GM06990 (cell line): ENCODE results near the gene HSD17B2.

ENCODE experiments used
- DNase-seq: peaks from one replicate; pipeline ENCODE4 v3.0.0-alpha.2; 2011; ENCODE audit not compliant: insufficient read length; ENCODE audit errors: extremely low read depth
- H3K27me3 ChIP-seq: replicated peaks from 2 replicates; pipeline ENCODE4 v1.6.0; 2011; ENCODE audit warnings: low read length; ENCODE audit not compliant: control insufficient read depth, insufficient read depth
- H3K36me3 ChIP-seq: 2 replicates; pipeline ENCODE4 v1.5.1; 2011; ENCODE audit warnings: low read length; ENCODE audit not compliant: control insufficient read depth, insufficient read depth
- H3K4me3 ChIP-seq: replicated peaks from 2 replicates; pipeline ENCODE4 v1.5.1; 2011; ENCODE audit warnings: low read depth, mild to moderate bottlenecking, control low read depth, low read length
- TF ChIP-seq, protein P1 (sequence below): IDR thresholded peaks from 2 replicates; pipeline ENCODE4 v1.5.1; 2011; ENCODE audit warnings: low read length, control low read depth, mild to moderate bottlenecking, inconsistent platforms; ENCODE audit not compliant: insufficient read depth, poor library complexity, severe bottlenecking

The HSD17B2 gene

DNA sequence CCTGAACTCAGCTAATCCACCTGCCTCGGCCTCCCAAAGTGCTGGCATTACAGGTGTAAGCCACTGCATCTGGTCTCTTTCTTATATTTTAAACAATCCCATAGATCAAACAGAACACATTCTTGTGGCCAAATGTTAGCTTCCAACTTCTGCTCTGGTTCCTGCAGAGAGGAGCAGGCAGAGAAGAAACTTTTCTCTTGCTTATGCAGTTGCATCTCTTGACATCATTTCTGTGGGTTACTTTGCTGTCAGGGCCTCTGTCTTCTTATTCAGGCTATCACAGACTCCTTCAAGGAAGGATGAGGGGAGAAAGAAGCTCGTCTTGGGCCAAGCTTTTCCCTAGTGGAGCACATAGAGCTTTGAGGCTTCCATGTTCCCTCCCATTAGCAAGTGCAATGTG, 7.8 kb downstream of the HSD17B2 start:
- Histone ChIP-seq H3K27me3 (peaks cover 2% of the 10 kb centered on the region; the same call in 1 of the 2 replicates), H3K36me3 (no peaks in the 10 kb centered on the region), H3K4me3 (no peak overlapping the region)
- DNase-seq: no peak
- TF ChIP-seq, protein P1, sequence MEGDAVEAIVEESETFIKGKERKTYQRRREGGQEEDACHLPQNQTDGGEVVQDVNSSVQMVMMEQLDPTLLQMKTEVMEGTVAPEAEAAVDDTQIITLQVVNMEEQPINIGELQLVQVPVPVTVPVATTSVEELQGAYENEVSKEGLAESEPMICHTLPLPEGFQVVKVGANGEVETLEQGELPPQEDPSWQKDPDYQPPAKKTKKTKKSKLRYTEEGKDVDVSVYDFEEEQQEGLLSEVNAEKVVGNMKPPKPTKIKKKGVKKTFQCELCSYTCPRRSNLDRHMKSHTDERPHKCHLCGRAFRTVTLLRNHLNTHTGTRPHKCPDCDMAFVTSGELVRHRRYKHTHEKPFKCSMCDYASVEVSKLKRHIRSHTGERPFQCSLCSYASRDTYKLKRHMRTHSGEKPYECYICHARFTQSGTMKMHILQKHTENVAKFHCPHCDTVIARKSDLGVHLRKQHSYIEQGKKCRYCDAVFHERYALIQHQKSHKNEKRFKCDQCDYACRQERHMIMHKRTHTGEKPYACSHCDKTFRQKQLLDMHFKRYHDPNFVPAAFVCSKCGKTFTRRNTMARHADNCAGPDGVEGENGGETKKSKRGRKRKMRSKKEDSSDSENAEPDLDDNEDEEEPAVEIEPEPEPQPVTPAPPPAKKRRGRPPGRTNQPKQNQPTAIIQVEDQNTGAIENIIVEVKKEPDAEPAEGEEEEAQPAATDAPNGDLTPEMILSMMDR: no peak

GRCh38 chr16:82043680-82044584, 8.9 kb downstream of the HSD17B2 start:
- no peaks in the 10 kb centered on the region for H3K36me3 ChIP-seq
- H3K27me3 ChIP-seq: peaks cover 2% of the 10 kb centered on the region; the same call in 1 of the 2 replicates
- no peak for DNase-seq
- no peak overlapping the region for H3K4me3 ChIP-seq
- TF ChIP-seq, protein P1: no peak

GRCh38 chr16:82044585-82044911, 9.5 kb downstream of the HSD17B2 start:
- H3K4me3 ChIP-seq: no peak overlapping the region
- TF ChIP-seq, protein P1: no peak
- DNase-seq: no peak
- peaks cover 2% of the 10 kb centered on the region; the same call in 1 of the 2 replicates for H3K27me3 ChIP-seq
- no peaks in the 10 kb centered on the region for H3K36me3 ChIP-seq

GRCh38 chr16:82045465-82045864, 10.4 kb downstream of the HSD17B2 start:
- TF ChIP-seq, protein P1: no peak
- DNase-seq: no peak
- Histone ChIP-seq H3K36me3 (no peaks in the 10 kb centered on the region), H3K4me3 (no peak overlapping the region), H3K27me3 (peaks cover 2% of the 10 kb centered on the region; the same call in 1 of the 2 replicates)

DNA sequence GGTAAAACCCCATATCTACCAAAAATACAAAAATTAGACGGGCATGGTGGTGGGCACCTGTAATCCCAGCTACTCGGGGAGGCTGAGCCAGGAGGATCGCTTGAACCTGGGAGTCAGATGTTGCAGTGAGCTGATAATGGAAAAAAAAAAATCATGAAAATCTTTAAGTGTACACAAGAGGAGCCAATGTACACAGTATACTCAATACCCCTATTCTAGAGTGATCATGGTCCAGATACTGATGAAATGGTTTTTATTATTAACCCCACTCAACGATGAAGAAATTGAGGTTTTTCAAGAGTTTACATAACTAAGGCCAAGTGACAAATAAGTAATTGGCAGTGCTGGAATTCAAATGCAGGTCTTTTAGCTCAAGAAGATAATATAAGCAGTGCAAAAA, 11.5 kb downstream of the HSD17B2 start:
- TF ChIP-seq, protein P1: no peak
- Histone ChIP-seq H3K27me3 (peaks cover 2% of the 10 kb centered on the region; the same call in 1 of the 2 replicates), H3K36me3 (no peaks in the 10 kb centered on the region), H3K4me3 (no peak overlapping the region)
- DNase-seq: no peak

- DNase-seq: no peak
- TF ChIP-seq, protein P1: no peak
- Histone ChIP-seq H3K4me3 (no peak overlapping the region), H3K36me3 (no peaks in the 10 kb centered on the region), H3K27me3 (peaks cover 2% of the 10 kb centered on the region; the same call in 1 of the 2 replicates)
Measured at GRCh38 chr16:82046941-82047340, 11.9 kb downstream of the HSD17B2 start.
